Erythroblast (primary cell): ENCODE measurements around the gene RAB29.
"Not testable (repeated sequence)": the region's sequence is repeated elsewhere in the genome, so short reads cannot be mapped to it uniquely, and the experiment has no call there.

Source experiments
- DNase-seq, 2 experiments: peaks; one replicate each; lab custom pipeline; 2025; lab: John Stamatoyannopoulos, UW
- GATA1 ChIP-seq: IDR thresholded peaks from 2 replicates; pipeline ENCODE4 v1.6.1; 2011; ENCODE audit warnings: low read depth, mild to moderate bottlenecking, control low read depth, low read length, moderate library complexity
- POLR2A ChIP-seq: IDR thresholded peaks from 2 replicates; pipeline ENCODE4 v1.6.1; 2011; ENCODE audit warnings: mild to moderate bottlenecking, low read length

The RAB29 gene

DNA sequence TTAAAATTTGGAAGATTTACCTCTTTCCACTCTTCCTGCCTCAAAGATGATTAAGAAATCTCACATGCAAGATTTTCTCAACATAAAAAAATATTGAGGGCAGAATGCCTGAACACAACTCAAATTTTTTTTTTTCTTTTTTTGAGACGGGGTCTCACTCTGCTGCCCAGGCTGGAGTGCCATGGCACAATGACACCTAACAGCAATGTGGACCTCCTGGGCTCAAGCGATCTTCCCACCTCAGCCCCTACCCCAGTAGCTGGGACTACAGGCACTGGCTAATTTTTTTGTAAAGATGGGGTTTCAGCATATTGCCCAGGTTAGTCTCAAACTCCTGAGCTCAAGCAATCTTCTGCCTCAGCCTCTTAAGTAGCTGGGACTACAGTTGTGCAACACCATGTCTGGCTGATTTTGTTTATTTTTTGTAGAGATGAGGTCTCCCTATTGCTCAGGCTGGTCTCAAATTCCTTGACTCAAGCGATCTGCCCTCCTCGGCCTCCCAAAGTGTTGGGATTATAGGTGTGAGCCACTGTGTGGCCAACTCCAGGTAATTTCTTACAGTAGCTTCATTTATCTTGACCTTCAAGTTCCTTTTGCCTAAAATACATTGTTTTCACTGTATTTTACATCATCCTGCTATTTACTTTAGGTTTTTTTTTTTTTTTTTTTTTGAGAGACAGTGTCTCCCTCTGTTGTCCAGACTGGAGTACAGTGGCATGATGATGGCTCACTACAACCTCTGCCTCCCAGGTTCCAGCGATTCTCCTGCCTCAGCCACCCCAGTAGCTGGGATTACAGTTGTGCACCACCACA, 35.7 kb downstream of the RAB29 start:
- no peak for DNase-seq
- TF ChIP-seq POLR2A (no peak), GATA1 (no peak)

DNA sequence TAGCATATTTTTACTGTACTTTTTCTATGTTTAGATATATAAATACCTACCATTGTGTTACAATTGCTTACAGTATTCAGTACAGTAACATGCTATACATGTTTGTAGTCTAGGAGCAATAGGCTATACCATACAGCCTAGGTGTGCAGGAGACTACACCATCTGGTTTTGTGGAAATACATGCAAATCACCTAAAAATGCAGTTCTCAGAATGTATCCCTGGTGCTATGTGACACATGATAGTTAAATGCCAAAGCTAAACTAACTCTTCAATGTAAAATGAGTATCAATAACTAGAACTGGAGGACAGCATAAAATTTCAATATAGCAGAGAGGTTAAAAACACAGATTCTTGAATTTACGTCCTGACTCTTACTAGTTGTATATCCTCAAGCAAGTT, 40.1 kb downstream of the RAB29 start:
- TF ChIP-seq GATA1 (no peak), POLR2A (no peak)
- no peak for DNase-seq

DNA sequence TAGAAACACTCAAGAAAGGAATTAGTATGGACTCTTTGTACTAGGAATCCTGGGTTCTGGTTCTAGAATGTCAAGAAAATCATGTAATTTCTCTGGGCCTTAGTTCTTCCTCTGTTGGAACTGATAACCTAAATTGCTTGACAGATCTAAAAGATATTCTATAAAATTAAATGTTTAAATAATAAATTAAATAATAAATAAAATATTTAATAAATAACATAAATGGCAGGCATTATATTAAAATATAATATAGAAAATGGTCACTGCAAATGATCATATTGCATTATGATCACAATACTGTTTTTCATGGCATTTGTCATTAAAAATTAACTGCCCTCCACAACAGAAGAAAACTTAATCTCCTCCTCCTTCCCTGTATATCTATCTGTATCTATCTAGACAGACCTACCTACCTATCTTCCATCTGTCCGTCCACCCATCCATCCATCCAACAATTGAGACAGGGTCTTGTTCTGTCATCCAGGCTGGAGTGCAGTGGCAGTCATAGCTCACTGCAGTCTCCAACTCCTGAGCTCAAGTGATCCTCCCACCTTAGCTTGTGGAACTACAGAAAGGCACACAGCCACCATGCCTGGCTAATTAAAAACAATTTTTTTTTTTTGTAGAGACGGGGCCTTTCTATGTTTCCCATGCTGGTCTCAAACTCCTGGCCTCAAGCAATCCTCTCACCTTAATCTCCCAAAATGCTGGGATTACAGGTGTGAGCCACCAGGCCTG, 41.7 kb downstream of the RAB29 start:
- peak in 1 of 2 experiments; percentile 16 for DNase-seq

DNA sequence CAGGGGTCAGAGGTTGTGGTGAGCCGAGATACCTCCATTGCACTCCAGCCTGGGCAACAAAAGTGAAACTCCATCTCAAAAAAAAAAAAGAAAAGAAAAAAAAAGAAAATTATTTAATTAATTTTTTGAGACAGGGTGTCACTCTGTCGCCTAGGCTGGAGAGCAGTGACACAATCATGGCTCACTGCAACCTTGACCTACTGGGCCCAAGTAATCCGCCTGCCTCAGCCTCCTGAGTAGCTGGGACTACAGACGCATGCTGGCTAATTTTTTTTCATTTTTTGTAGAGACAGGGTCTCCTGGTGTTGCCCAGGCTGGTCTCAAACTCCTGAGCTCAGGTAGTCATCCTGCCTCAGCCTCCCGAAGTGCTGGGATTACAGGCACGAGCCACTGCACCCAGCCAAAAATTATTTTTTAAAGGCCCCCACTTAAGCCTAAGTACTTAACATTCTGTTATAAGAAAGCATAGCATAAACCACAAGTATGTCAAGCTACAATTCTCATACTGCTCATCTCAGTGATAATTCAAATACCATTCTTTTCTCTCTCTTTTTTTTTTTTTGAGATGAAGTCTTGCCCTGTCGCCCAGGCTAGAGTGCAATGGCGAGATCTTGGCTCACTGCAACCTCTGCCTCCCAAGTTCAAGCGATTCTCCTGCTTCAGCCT, 45.2 kb downstream of the RAB29 start:
- TF ChIP-seq GATA1 (no peak), POLR2A (no peak)
- no peak for DNase-seq

More for the DNA sequence above, 41.7 kb downstream of the RAB29 start:
- TF ChIP-seq GATA1 (no peak), POLR2A (no peak)

DNA sequence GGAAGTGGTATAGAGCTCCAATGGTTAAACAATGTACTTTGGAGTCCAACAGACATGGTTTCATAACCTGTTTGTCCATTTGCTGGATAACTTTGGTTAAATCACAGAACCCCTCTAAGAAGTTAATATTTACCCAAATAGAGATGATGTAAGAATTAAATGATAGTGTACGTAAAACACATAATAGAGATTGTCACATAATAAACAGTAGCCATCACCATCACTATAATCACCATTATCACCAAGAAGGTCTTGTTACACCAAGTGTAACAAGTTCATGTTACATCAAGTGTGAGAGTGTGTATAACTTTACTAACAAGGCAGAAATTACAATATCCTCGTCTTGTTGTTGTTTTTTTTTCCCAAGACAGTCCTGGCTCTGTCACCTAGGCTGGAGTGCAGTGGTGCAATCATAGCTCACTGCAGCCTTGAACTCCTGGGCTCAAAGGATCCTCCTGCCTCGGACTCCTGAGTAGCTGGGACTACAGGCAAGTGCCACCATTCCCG, 48.6 kb downstream of the RAB29 start:
- no peak for TF ChIP-seq POLR2A
- TF ChIP-seq GATA1: no peak

DNA sequence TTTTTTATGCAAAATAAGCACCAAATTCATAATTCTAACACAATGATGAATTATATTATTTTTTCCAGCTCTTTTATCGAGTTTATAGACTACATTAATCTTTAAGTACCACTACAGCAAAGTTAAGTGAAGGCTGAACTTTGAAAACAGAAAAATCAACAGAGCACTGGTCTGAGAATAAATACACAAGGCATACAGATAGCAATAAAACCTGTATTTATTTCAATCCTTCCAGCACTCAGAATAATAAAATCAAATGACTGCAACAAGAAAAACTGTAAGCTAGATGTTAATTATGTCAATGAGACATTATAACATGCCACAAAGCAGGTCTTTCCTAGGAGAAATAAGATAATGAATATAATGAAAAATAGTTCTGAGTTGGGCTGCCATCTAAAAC, 49.8 kb downstream of the RAB29 start:
- TF ChIP-seq POLR2A (no peak), GATA1 (no peak)
- DNase-seq: no peak

More for the DNA sequence above, 48.6 kb downstream of the RAB29 start:
- DNase-seq: no peak

DNA sequence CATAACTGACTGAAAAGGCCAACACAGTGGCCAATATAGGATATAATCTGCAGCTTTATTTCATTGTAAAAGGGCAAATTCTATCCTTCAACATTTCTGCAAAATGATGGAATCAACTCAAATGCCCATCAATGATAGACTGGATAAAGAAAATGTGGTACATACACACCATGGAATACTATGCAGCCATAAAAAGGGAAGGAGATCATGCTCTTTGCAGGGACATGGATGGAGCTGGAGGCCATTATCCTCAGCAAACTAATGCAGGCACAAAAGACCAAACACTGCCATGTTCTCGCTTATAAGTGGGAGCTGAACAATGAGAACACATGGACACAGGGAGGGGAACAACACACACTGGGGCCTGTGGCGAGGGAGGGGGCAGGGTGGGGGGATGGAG, 54.5 kb downstream of the RAB29 start:
- not testable (repeated sequence) for DNase-seq

DNA sequence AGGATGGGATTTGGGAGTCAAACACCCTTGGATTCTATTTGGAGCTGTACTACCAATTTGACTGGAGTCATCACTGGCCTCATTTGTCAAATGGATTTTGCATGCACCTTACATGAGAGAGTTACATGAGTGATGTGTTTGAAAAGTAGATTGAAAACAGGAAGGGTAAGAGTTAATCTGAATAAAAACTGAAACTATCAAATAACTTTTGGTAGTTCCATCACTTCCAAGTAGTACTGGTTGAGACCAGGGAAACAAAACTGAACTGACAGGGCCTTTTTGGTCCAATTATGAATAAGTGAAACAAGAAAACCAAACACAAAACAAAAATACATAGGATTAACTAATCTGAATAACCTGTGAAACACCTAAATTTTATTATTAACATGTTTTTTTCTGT, 55.5 kb downstream of the RAB29 start:
- TF ChIP-seq GATA1: no peak
- TF ChIP-seq POLR2A: no peak
- no peak for DNase-seq

DNA sequence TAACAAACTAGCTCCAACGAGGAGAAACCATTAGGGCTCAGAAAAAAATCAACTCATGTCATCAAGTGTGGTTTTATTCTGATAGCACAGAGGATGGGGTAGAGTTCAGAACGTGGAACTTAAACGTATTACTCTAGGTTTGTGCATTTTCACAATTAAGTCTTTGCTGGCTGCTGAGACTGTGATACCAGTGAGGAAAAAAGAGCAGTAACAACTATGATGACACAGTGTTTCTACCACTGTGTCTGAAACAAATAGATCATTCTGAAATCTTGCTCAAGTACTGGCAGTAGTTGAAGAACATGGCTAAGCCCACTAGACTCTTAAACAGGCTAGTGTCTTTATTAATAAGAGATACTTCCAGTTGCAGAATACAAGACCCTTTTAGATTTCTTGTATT, 56.3 kb downstream of the RAB29 start:
- DNase-seq: no peak
- no peak for TF ChIP-seq POLR2A
- TF ChIP-seq GATA1: no peak
